ENCODE results near the gene PSMD3. TPM values are rescaled to one million over a fixed set of nuclear protein-coding genes. Genes with fewer than 3 reads are reported as not detected.

The PSMD3 gene
- total and polyA plus RNA-seq, 4 donors = 56.2 to 105 (median 84.8) TPM

- no peak overlapping the region for H3K9ac ChIP-seq (ENCODE audit: insufficient read depth in 1 of 2, low read length in 2 of 2)
- H3K36me3 ChIP-seq (ENCODE audit: control insufficient read depth in 4 of 4, insufficient read depth in 4 of 4, low read length in 4 of 4) = peaks cover 54 to 71% (median 57%) of the 10 kb centered on the region in 4 donors
- DNase-seq = no peak
- H3K4me1 ChIP-seq (ENCODE audit: control insufficient read depth in 5 of 5, insufficient read depth in 5 of 5, low read length in 5 of 5) = peaks cover 0 to 1% (median 0%) of the 10 kb centered on the region in 5 donors
- no peak overlapping the region for H3K27ac ChIP-seq (ENCODE audit: low read depth in 1 of 2, low read length in 1 of 2)
- 96 to 98% methylated on average over 11 of the region's 11 CpGs for WGBS, 2 donors
- ATAC-seq (ENCODE audit: insufficient read depth, low FRiP score) = no peak
- no peak overlapping the region for H3K4me3 ChIP-seq
- TF ChIP-seq CTCF (IDR thresholded peaks at IDR 0.05; ENCODE audit: control extremely low read depth, extremely low read depth) = no peak
- no peaks in the 10 kb centered on the region for H3K27me3 ChIP-seq (ENCODE audit: control insufficient read depth in 3 of 3, insufficient read depth in 3 of 3, low read length in 2 of 3)
- H3K9me3 ChIP-seq (ENCODE audit: control insufficient read depth in 4 of 4, insufficient read depth in 3 of 4, low read length in 3 of 4) = no peaks in the 10 kb centered on the region
Measured at GRCh38 chr17:39994448-39994847, 13.8 kb downstream of the PSMD3 start.

- no peak for ATAC-seq (ENCODE audit: insufficient read depth, low FRiP score)
- no peaks in the 10 kb centered on the region for H3K27me3 ChIP-seq (ENCODE audit: control insufficient read depth in 3 of 3, insufficient read depth in 3 of 3, low read length in 2 of 3)
- H3K9ac ChIP-seq (ENCODE audit: insufficient read depth in 1 of 2, low read length in 2 of 2) = no peak overlapping the region
- TF ChIP-seq CTCF (IDR thresholded peaks at IDR 0.05; ENCODE audit: control extremely low read depth, extremely low read depth) = no peak
- no peaks in the 10 kb centered on the region for H3K9me3 ChIP-seq (ENCODE audit: control insufficient read depth in 4 of 4, insufficient read depth in 3 of 4, low read length in 3 of 4)
- no peak for DNase-seq
- H3K36me3 ChIP-seq (ENCODE audit: control insufficient read depth in 4 of 4, insufficient read depth in 4 of 4, low read length in 4 of 4) = peaks cover 46 to 61% (median 48%) of the 10 kb centered on the region in 4 donors
- no peak overlapping the region for H3K27ac ChIP-seq (ENCODE audit: low read depth in 1 of 2, low read length in 1 of 2)
- peaks cover 0 to 1% (median 0%) of the 10 kb centered on the region in 5 donors for H3K4me1 ChIP-seq (ENCODE audit: control insufficient read depth in 5 of 5, insufficient read depth in 5 of 5, low read length in 5 of 5)
- 94% methylated on average over 6 of the region's 6 CpGs for WGBS, 2 donors
- no peak overlapping the region for H3K4me3 ChIP-seq
Measured at GRCh38 chr17:39995438-39995837, 14.8 kb downstream of the PSMD3 start.

- H3K4me1 ChIP-seq (ENCODE audit: control insufficient read depth in 5 of 5, insufficient read depth in 5 of 5, low read length in 5 of 5) = peaks cover 0 to 1% (median 0%) of the 10 kb centered on the region in 5 donors
- no peaks in the 10 kb centered on the region for H3K9me3 ChIP-seq (ENCODE audit: control insufficient read depth in 4 of 4, insufficient read depth in 3 of 4, low read length in 3 of 4)
- no peaks in the 10 kb centered on the region for H3K27me3 ChIP-seq (ENCODE audit: control insufficient read depth in 3 of 3, insufficient read depth in 3 of 3, low read length in 2 of 3)
- H3K36me3 ChIP-seq (ENCODE audit: control insufficient read depth in 4 of 4, insufficient read depth in 4 of 4, low read length in 4 of 4) = peaks cover 43 to 58% (median 44%) of the 10 kb centered on the region in 4 donors
- 91 to 92% methylated on average over 8 of the region's 8 CpGs for WGBS, 2 donors
- DNase-seq (no peak), ATAC-seq (ENCODE audit: insufficient read depth, low FRiP score) (no peak)
- H3K27ac ChIP-seq (ENCODE audit: low read depth in 1 of 2, low read length in 1 of 2) = no peak overlapping the region
- no peak overlapping the region for H3K9ac ChIP-seq (ENCODE audit: insufficient read depth in 1 of 2, low read length in 2 of 2)
- H3K4me3 ChIP-seq = no peak overlapping the region
- no peak for TF ChIP-seq CTCF (IDR thresholded peaks at IDR 0.05; ENCODE audit: control extremely low read depth, extremely low read depth)
Measured at GRCh38 chr17:39996162-39996561, 15.6 kb downstream of the PSMD3 start.

- TF ChIP-seq CTCF (IDR thresholded peaks at IDR 0.05; ENCODE audit: control extremely low read depth, extremely low read depth) = no peak
- peaks cover 0 to 1% (median 0%) of the 10 kb centered on the region in 5 donors for H3K4me1 ChIP-seq (ENCODE audit: control insufficient read depth in 5 of 5, insufficient read depth in 5 of 5, low read length in 5 of 5)
- no peaks in the 10 kb centered on the region for H3K9me3 ChIP-seq (ENCODE audit: control insufficient read depth in 4 of 4, insufficient read depth in 3 of 4, low read length in 3 of 4)
- H3K4me3 ChIP-seq = no peak overlapping the region
- H3K9ac ChIP-seq (ENCODE audit: insufficient read depth in 1 of 2, low read length in 2 of 2) = no peak overlapping the region
- peaks cover 38 to 53% (median 42%) of the 10 kb centered on the region in 4 donors for H3K36me3 ChIP-seq (ENCODE audit: control insufficient read depth in 4 of 4, insufficient read depth in 4 of 4, low read length in 4 of 4)
- ATAC-seq (ENCODE audit: insufficient read depth, low FRiP score) (no peak), DNase-seq (no peak)
- no peak overlapping the region for H3K27ac ChIP-seq (ENCODE audit: low read depth in 1 of 2, low read length in 1 of 2)
- H3K27me3 ChIP-seq (ENCODE audit: control insufficient read depth in 3 of 3, insufficient read depth in 3 of 3, low read length in 2 of 3) = no peaks in the 10 kb centered on the region
- WGBS, 2 donors = 39 to 57% methylated on average over 6 of the region's 6 CpGs
Measured at GRCh38 chr17:39996800-39997199, 16.2 kb downstream of the PSMD3 start.
